Calu3 (cell line): ENCODE results near the gene SIL1. TPM values are rescaled to one million over a fixed set of nuclear protein-coding genes. Genes with fewer than 3 reads are reported as not detected.

Experiments used
- BruUV-seq: library from RNA; stranded (reverse); fragments of 400-500 nt; replicated peaks from 2 replicates; lab custom pipeline; 2021; lab: Mats Ljungman, UMichigan
- CTCF ChIA-PET: fragments of 300-600 bp; sonication (Branson Sonifier 250); formaldehyde crosslinking; loops from one replicate; lab custom pipeline; 2022; ENCODE audit warnings: antibody characterized with exemption; lab: Charles Lee
- DNase-seq: peaks from one replicate; pipeline ENCODE4 v3.0.0; 2022
- H3K27ac Mint-ChIP-seq: one replicate; pipeline ENCODE4 v1.8.0; 2022; ENCODE audit warnings: mixed read lengths; ENCODE audit not compliant: unreplicated experiment
- H3K27me3 Mint-ChIP-seq: one replicate; pipeline ENCODE4 v1.8.0; 2022; ENCODE audit warnings: mixed read lengths; ENCODE audit not compliant: unreplicated experiment
- H3K36me3 Mint-ChIP-seq: one replicate; pipeline ENCODE4 v1.8.0; 2022; ENCODE audit warnings: mild to moderate bottlenecking, moderate library complexity, mixed read lengths; ENCODE audit not compliant: insufficient read depth, unreplicated experiment
- H3K4me1 Mint-ChIP-seq: one replicate; pipeline ENCODE4 v1.8.0; 2022; ENCODE audit warnings: mild to moderate bottlenecking, low read depth, mixed read lengths; ENCODE audit not compliant: unreplicated experiment
- H3K4me3 Mint-ChIP-seq: one replicate; pipeline ENCODE4 v1.8.0; 2022; ENCODE audit warnings: mild to moderate bottlenecking, low read depth, moderate library complexity, mixed read lengths; ENCODE audit not compliant: unreplicated experiment
- H3K9me3 Mint-ChIP-seq: one replicate; pipeline ENCODE4 v1.8.0; 2022; ENCODE audit warnings: low read depth, mixed read lengths; ENCODE audit not compliant: unreplicated experiment
- intact Hi-C: fragments of 100-400 bp; cut with micrococcal nuclease; formaldehyde crosslinking; loops from one replicate; pipeline ENCODE4 v1.10.0; 2022; ENCODE audit not compliant: unreplicated experiment
- total RNA-seq: library from RNA; stranded (reverse); gene quantifications from 2 replicates; pipeline ENCODE4 v1.2.3, GENCODE V29; 2022
- TF ChIP-seq, protein P1 (sequence below): fragments of 200-600 bp; IDR thresholded peaks from one replicate; pipeline ENCODE4 v1.8.0; 2022; ENCODE audit warnings: antibody characterized with exemption; ENCODE audit not compliant: unreplicated experiment

SIL1 gene
- total RNA-seq, 1 experiment from 2014 or later, result 45.8 TPM

DNA sequence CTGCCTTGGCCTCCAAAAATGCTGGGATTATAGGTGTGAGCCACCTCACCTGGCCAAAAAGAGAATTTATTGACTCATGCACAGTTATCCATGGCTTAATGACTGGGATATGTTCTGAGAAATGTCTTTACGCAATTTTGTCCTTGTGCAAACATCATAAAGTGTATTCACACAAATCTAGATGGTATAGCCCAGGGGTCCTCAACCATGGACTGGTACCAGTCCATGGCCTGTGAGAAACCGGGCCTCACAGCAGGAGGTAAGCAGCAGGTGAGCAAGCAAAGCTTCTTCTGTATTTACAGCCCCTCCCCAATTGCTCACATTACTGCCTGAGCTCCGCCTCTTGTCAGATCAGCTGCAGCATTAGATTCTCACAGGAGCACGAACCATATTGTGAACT is 12.4 kb upstream of the SIL1 start:
- Mint-ChIP-seq H3K9me3 (no peaks in the 10 kb centered on the region), H3K27me3 (peaks cover 26% of the 10 kb centered on the region), H3K4me3 (no peak overlapping the region), H3K27ac (no peak overlapping the region), H3K4me1 (no peaks in the 10 kb centered on the region), H3K36me3 (no peaks in the 10 kb centered on the region)
- BruUV-seq, result no TSS peak
- DNase-seq, result no peak
- intact Hi-C loops, result no loop called here
- CTCF ChIA-PET, result no interaction called here
- TF ChIP-seq, protein P1, sequence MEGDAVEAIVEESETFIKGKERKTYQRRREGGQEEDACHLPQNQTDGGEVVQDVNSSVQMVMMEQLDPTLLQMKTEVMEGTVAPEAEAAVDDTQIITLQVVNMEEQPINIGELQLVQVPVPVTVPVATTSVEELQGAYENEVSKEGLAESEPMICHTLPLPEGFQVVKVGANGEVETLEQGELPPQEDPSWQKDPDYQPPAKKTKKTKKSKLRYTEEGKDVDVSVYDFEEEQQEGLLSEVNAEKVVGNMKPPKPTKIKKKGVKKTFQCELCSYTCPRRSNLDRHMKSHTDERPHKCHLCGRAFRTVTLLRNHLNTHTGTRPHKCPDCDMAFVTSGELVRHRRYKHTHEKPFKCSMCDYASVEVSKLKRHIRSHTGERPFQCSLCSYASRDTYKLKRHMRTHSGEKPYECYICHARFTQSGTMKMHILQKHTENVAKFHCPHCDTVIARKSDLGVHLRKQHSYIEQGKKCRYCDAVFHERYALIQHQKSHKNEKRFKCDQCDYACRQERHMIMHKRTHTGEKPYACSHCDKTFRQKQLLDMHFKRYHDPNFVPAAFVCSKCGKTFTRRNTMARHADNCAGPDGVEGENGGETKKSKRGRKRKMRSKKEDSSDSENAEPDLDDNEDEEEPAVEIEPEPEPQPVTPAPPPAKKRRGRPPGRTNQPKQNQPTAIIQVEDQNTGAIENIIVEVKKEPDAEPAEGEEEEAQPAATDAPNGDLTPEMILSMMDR, result no peak

DNA sequence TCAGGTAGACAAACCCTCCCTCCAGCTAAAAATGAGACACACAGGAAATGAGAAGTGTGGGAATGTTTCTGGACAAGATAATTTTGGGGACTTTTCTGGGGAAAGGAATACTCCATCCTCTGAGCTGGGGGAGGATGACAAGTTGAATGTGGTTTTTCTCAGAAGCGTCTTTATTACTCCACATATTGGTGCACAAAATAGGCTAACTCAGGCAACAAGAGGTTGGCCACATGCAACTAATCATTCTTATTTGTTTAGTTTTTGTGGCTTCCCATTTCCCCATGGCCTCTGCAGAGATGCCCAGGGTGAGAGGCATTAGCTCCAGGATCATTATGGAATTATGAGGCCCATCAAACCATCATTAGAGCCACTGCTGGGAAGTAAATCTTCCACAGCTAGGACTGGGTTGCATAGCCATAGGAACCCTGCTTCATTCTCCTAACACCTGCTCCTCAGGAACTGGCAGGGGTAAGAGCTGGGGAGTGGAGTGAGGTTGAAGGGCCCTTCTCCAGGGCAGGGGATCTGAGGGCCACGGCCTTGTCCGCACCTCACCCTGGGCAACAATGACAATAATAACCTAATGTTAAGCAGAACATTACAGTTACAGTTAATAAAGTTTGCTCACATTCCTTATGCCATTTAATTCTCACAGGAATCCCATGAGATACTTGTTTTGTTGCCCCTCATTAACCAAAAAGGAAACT is 9.3 kb upstream of the SIL1 start:
- Mint-ChIP-seq H3K27ac (no peak overlapping the region), H3K9me3 (no peaks in the 10 kb centered on the region), H3K4me3 (no peak overlapping the region), H3K36me3 (no peaks in the 10 kb centered on the region), H3K4me1 (no peaks in the 10 kb centered on the region), H3K27me3 (peaks cover 51% of the 10 kb centered on the region)
- BruUV-seq, result no TSS peak
- no peak for DNase-seq
- intact Hi-C loops, result no loop called here
- CTCF ChIA-PET, result no interaction called here
- TF ChIP-seq, protein P1, result no peak

DNA sequence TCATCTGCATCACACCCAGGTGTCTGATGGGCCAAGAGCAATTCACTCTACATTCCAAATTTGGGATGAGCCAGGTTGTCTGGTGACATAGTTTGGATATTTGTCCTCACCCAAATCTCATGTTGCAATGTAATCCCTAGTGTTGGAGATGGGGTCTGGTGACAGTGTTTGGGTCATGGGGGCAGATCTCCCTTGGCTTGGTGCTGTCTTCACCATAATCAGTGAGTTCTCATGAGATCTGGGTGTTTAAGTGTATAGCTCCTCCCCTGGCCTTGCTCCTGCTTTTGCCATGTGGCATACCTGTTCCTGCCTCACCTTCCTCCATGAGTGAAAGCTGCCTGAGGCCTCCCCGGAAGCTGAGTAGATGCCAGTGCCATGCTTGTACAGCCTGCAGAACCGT is 7.4 kb upstream of the SIL1 start:
- Mint-ChIP-seq H3K36me3 (no peaks in the 10 kb centered on the region), H3K9me3 (no peaks in the 10 kb centered on the region), H3K27me3 (peaks cover 51% of the 10 kb centered on the region), H3K4me3 (no peak overlapping the region), H3K27ac (no peak overlapping the region), H3K4me1 (no peaks in the 10 kb centered on the region)
- CTCF ChIA-PET, result interaction anchor here (1.1 kb wide), 1 partner anchor 9 kb away, joined by 3 read pairs; no protein-coding TSS in a partner anchor
- no peak for DNase-seq
- intact Hi-C loops, result no loop called here
- TF ChIP-seq, protein P1, result no peak
- no TSS peak for BruUV-seq

DNA sequence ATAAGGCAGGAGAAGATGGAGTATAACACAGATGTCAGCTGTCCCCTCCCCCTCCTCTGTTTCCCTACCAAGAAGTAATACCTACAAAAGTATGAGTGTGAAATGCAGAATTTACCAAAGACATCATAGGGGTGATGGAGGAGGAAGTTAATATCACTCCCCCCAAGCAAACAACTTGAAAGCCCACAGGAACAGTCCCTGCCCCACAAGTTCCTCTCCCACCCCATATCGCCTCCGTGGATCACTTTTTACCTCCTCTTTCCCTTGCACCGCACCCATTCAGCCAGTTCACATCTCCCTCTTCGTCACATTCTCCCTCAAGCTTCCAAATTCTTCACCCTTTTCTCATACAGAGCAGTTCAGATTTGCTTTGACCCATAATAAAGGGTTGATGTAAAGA is 7.0 kb upstream of the SIL1 start:
- CTCF ChIA-PET, result no interaction called here
- intact Hi-C loops, result no loop called here
- Mint-ChIP-seq H3K36me3 (no peaks in the 10 kb centered on the region), H3K4me3 (no peak overlapping the region), H3K27me3 (peaks cover 51% of the 10 kb centered on the region), H3K27ac (no peak overlapping the region), H3K4me1 (no peaks in the 10 kb centered on the region), H3K9me3 (no peaks in the 10 kb centered on the region)
- no TSS peak for BruUV-seq
- TF ChIP-seq, protein P1, result no peak
- DNase-seq, result no peak
